ENCODE results near the gene NKAIN4. TPM values are rescaled to one million over a fixed set of nuclear protein-coding genes. Genes with fewer than 3 reads are reported as not detected.

Gene NKAIN4
- not detected in 2 replicates for total RNA-seq (2014; rRNA removed; shearing (Covaris generic); ENCODE audit: low replicate concordance)

DNA sequence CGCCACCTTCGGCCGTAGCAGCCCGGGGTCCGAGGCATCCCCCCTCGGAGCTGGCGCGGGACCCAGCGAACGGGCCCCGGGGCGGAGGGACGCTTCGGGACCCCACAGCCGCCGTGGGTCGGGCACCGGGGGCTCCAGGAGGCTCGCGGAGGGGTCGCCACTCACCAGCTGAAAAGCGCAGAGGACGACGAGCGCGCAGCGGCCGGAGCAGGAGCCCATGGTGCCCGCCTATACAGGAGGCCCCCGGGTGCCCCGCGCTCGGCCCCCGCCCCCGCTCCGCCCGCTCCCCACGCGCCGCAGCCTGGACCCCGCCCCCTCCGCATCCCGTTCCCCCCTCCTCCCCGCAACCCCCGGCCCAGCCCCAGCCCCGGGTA lies at the start of gene NKAIN4:
Gene NKAIN4 (minus strand): TSS at position 232 of the 374 bp plus-strand sequence. CDS start 13 bp downstream, at position 219.
- Histone ChIP-seq H3K9me3 (no peaks in the 10 kb centered on the region), H3K27me3 (peaks cover 37% of the 10 kb centered on the region), H3K4me3 (no peak within 1 kb of the TSS), H3K36me3 (no peaks in the 10 kb centered on the region)
- no peak for DNase-seq

DNA sequence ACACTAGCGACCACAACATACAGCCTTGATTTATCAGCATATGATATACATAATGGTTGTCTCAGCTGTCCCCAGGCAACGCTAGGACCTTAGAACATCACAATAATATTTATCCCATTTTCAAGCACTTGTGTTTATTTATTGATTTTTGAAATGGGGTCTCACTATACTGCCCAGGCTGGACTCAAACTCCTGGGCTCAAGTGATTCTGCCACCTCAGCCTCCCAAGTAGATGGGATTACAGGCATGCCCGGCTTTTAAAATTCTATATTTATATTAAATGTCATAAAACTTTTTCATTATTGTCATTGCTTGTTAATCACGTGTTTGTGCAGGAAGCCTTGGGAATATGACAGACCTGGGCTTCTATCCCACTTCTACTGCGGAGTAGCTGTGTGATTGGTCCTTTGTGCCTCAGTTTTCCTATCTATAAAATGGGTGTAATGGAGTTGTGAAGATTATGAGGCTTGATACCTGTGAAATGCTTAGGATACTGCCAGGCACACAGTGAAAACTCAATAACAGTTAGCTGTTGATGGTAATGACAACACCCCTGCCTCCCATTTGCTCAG lies 48.9 kb upstream of the NKAIN4 start:
- no peak overlapping the region for H3K4me3 ChIP-seq
- H3K9me3 ChIP-seq, result peaks cover 17% of the 10 kb centered on the region
- H3K36me3 ChIP-seq, result no peaks in the 10 kb centered on the region
- DNase-seq, result no peak
- H3K27me3 ChIP-seq, result peaks cover 46% of the 10 kb centered on the region

DNA sequence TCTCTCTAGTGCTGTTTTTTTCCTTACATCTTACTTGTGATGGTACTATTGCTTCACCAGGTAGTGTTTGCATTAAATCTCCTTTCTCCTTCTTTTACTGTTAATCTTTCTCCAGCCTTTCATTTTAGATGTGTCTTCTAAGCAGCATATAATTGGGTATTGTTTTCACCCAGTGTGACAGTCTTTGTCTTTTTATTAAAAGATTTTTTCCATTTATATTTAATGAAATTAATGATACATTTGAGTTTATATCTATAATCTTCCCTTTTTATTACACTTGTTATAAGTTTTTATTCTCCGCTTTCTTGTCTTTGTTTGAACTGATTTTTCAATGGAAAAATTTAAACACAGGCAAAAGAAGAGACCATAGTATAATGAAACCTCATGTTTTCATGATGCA lies 47.4 kb upstream of the NKAIN4 start:
- no peak for DNase-seq
- peaks cover 43% of the 10 kb centered on the region for H3K27me3 ChIP-seq
- H3K4me3 ChIP-seq, result no peak overlapping the region
- H3K36me3 ChIP-seq, result no peaks in the 10 kb centered on the region
- peaks cover 17% of the 10 kb centered on the region for H3K9me3 ChIP-seq

DNA sequence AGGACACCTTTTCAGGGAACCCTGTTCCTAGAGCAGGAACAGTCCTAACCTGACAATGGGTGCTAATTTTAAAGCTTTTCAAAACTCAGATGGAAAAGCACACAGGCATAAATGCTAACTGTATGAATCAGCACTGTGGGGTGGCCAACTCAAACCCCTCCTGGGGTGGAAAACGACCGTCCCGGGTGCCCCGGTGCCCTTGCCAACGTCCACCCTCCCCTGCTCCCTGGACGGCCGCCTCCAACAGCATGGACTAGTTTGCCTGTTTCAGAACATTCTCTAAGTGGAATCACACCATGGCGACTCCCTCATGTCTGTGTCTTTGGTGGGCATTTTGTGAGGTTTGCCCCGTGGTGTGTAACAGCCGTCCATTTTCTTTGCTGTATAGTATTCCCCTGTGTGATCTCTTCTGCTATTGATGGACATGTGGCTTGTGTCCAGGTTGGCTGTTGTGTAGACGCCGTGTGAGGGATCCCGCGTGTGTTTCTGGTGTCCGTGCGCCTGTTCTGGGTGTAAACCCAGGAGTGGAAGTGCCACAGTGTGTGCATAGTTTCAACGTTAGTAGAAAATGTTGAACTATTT lies 44.6 kb upstream of the NKAIN4 start:
- H3K27me3 ChIP-seq, result peaks cover 45% of the 10 kb centered on the region
- H3K36me3 ChIP-seq, result no peaks in the 10 kb centered on the region
- peaks cover 17% of the 10 kb centered on the region for H3K9me3 ChIP-seq
- H3K4me3 ChIP-seq, result no peak overlapping the region
- DNase-seq, result no peak

DNA sequence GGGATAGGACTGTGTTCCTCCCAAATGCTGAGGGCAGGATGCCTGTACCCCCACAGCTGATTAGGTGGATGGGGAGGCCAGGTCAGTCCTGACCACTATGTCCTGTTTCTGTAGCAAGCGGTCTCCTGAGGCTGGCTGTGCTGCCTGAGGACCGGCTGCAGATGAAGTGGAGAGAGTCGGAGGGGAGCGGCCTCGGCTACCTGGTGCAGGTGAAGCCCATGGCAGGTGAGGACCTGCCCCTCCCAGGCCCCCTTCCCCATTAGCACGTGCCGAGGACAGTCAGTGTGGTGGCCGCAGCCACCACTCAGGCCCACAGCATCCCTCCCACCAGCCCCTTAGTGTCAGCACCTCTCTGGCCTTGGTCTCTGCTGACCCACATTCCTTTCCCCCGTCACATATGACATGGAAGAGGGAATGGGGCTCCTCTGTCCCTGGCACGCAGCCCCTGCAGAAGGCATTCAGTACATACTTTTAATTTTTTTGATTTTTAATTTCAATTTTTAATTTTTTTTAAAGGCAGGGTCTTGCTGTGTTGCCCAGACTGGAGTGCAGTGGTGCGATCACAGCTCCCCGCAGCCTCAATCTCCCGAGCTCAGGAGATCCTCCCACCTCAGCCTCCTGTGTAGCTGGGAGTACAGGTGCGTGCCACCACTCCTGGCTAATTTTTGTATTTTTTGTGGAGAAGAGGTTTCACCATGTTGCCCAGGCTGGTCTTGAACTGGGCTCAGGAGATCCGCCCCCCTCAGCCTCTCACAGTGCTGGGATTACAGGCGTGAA lies 43.7 kb upstream of the NKAIN4 start:
- Histone ChIP-seq H3K27me3 (peaks cover 45% of the 10 kb centered on the region), H3K4me3 (no peak overlapping the region), H3K36me3 (no peaks in the 10 kb centered on the region), H3K9me3 (peaks cover 17% of the 10 kb centered on the region)
- DNase-seq, result no peak

DNA sequence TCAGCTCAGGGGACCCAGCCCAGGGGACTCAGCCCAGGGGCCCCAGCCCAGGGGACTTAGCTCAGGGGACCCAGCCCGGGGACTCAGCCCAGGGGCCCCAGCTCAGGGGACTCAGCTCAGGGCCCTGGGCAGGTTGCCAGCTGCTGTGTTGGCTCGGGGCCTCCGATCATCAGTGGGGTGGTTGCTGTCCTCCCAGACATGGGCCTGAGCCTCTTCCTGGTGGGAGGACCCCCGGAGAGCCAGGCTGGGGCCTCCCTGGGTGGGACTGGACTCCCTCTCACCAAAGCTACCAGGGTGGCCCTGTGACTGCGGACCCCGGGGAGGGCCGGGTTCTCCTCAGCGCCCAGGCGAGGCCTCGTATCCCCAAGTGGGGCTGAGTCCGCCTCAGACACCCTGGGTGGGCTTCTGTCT lies 43.1 kb upstream of the NKAIN4 start:
- Histone ChIP-seq H3K9me3 (peaks cover 17% of the 10 kb centered on the region), H3K4me3 (no peak overlapping the region), H3K36me3 (no peaks in the 10 kb centered on the region), H3K27me3 (peaks cover 42% of the 10 kb centered on the region)
- no peak for DNase-seq

DNA sequence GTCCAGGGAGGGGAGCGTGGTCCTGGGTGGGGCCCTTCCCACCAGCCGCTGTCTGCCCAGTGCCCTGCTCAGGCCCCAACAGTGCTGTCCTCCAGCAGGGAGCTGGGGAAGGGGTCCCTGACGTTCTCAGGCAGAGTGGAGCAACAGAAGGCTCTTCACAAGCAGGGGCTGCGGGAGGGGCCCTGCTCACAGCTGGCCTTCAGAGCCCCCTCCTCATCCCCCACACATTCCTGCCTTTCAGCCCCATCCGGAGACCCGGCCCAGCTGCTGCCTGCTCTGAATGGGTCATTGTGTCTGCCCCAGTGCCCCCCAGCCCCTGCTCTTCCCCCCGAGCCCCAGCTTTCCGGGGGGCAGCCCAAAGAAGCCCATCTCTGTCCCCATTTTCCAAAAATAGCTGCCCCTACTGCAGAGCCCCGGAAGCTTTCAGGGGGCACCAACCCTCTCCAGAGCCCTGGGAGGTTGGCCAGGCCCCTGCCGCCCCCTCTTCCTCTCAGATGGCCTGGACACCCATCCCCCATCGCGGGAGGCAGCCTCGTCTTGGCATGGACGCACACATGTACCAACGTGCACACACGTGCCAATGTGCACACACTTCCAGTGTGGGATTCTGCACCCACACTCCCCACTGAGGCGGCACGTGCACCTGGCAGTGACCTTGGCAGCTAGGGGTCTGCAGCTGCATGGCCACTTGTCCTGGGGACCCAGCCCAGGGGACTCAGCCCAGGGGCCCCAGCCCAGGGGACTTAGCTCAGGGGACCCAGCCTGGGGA lies 42.5 kb upstream of the NKAIN4 start:
- no peak for DNase-seq
- no peak overlapping the region for H3K4me3 ChIP-seq
- H3K36me3 ChIP-seq, result no peaks in the 10 kb centered on the region
- peaks cover 37% of the 10 kb centered on the region for H3K27me3 ChIP-seq
- peaks cover 10% of the 10 kb centered on the region for H3K9me3 ChIP-seq

DNA sequence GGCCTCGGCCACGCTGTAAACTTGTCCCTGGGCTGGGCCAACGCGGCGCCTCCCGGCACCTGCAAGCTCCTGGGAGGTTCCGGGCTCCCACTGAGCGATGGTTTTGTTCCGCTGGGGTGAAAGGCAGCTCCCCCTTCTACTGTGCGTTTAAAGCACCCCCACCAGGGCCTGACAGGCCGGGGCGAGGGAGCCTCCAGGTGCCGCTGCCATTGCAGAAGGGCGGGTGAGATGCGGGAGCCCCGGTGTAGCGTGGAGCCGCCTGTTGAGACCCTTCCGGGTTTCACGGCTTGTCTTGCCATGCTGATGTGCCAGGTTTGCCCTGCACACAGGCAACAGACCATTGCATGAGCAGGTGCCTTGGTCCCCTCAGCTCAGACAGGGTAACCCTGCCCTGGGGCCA lies 41.6 kb upstream of the NKAIN4 start:
- H3K36me3 ChIP-seq, result no peaks in the 10 kb centered on the region
- peaks cover 32% of the 10 kb centered on the region for H3K27me3 ChIP-seq
- DNase-seq, result no peak
- no peak overlapping the region for H3K4me3 ChIP-seq
- peaks cover 1% of the 10 kb centered on the region; the same call in 1 of the 2 replicates for H3K9me3 ChIP-seq

DNA sequence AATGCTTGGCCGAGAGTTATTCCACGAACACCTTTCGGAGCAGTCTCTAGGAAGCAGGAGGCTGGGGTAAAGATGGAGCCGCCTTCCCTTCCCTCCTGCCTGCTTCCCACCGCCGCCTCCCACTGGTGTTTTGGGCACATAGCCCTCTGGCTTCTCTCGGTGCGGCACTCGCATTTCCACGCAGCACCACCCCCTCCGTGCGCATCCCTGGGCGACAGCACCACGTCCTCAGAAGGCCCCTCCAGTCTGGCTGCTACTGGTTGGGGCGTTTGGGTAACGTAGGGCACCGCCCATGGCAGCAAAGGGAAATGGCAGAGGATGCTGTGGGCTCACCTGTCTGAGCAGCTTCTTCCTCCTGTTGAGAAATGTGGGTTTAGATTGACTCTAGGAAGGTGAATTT lies 41.2 kb upstream of the NKAIN4 start:
- no peak overlapping the region for H3K4me3 ChIP-seq
- no peaks in the 10 kb centered on the region; the same call in 1 of the 2 replicates for H3K36me3 ChIP-seq
- no peaks in the 10 kb centered on the region for H3K9me3 ChIP-seq
- H3K27me3 ChIP-seq, result peaks cover 30% of the 10 kb centered on the region
- no peak for DNase-seq

DNA sequence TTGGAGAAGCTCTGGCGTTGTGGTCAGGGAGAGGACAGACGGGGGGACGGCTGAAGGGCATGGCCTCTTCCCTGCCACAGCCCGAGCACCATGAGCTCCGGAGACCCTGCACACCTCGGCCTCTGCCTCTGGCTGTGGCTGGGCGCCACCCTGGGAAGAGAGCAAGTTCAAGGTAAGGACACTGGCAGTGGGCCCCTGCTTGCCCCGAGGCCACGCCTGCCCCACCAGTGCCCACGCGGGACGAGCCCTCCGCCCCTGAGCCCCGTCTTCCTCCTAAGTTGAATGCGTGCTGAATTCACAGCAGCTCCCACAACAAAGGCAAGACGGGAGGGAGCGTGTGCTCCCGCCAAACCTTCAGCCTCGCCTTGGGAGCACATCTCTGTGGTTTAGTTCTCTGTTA lies 40.8 kb upstream of the NKAIN4 start:
- no peak for DNase-seq
- Histone ChIP-seq H3K4me3 (no peak overlapping the region), H3K27me3 (peaks cover 26% of the 10 kb centered on the region), H3K9me3 (no peaks in the 10 kb centered on the region), H3K36me3 (no peaks in the 10 kb centered on the region; the same call in 1 of the 2 replicates)

DNA sequence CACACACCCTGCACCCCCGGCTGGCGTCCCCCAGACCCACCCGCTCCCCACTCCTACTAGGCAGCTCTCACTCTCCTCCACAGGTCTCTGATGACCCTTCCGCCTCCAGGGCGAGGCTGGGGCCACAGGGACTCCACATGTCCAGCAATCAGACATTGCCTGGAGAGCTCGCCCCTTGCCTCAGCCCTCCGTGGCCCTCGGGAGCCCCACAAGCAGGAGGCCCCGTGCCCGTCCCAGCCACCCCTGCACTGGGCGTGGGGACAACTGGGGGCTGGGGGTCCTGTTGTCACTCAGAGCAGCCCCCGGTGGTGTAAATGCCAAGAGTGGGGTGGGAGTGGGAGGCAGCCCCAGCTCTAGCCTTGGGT lies 40.3 kb upstream of the NKAIN4 start:
- H3K36me3 ChIP-seq, result no peaks in the 10 kb centered on the region; the same call in 1 of the 2 replicates

DNA sequence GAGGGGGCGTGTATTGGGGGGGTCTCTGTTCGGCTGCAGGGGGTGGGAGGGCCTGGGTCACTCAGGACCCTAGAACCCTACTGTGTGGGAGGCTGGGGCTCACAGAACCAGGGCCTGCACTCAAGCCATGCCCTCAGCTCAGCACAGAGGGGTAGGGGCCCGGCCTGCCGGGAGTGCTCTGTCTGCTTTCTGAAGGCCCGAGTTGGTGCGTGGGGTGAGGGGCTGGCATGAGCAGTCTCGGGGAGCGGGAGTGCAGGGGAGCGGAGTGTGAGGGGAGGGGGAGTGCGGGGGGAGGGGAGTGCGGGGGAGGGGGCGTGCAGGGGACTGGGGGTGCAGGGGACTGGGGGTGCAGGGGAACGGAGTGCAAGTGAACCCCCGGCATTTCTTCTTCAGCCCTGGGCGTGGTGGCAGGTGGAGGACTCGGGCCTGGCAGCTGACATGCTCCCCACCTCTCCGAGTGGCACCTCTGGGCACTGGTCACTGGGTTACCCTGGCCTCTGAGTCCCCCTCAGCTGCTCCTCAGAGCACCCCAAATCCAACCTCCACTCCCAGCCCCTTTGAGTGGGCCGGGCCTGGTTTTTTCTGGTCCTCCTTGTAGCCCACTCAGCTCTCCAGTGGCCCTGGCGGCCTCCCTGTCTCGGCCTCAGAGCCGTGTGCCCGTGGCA lies 39.7 kb upstream of the NKAIN4 start:
- Histone ChIP-seq H3K9me3 (no peaks in the 10 kb centered on the region), H3K27me3 (peaks cover 21% of the 10 kb centered on the region), H3K4me3 (no peak overlapping the region), H3K36me3 (no peaks in the 10 kb centered on the region; the same call in 1 of the 2 replicates)
- no peak for DNase-seq

More for the DNA sequence above, 40.3 kb upstream of the NKAIN4 start:
- Histone ChIP-seq H3K9me3 (no peaks in the 10 kb centered on the region), H3K27me3 (peaks cover 26% of the 10 kb centered on the region), H3K4me3 (no peak overlapping the region)
- DNase-seq, result no peak

DNA sequence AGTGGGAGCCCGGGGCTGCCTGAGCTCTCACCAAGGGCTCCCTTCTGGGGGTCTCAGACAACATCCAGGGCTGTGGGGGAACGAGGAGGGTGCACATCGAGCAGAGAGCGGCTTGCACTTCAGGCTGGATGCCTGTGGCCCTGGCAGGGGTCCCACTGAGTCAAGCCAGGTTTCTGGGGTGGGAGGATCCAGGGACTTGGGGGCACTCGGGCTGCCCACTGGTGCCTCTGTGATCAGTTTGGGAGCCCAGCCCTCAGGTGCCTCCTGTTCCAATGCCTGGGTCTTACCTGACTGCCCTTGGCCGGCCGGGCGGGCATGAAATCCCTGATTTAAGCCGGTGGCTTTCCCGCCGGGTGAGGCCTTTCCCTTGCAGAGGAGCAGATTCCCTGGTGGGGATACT lies 39.2 kb upstream of the NKAIN4 start:
- peaks cover 16% of the 10 kb centered on the region for H3K27me3 ChIP-seq
- H3K9me3 ChIP-seq, result no peaks in the 10 kb centered on the region
- no peak overlapping the region for H3K4me3 ChIP-seq
- DNase-seq, result no peak
- peaks cover 3% of the 10 kb centered on the region; the same call in 1 of the 2 replicates for H3K36me3 ChIP-seq

DNA sequence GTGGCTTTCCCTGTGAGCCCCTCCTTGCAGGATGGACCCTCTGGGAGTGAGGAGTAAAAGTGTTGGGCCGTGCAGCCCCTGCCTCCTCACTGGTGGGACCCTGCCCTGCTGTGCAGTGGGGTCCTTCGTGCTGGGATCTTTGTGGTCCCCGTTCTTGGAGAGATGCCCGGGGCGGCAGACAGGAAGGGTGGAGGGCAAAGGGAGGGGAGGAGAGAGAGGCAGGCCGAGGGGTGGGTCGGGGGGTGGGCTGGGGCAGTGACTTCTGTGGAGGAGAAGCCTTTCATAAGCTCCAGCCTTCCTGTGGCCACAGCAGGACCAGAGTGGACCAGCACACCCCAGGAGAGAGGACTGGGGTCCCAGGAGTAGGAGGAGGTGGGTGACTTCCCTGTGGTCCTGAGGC lies 38.6 kb upstream of the NKAIN4 start, which contains the start of gene COL20A1:
Gene COL20A1 (plus strand): TSS at position 283 of the 400 bp plus-strand sequence. CDS start 1,922 bp downstream, outside the sequence.
- Histone ChIP-seq H3K36me3 (peaks cover 3% of the 10 kb centered on the region; the same call in 1 of the 2 replicates), H3K4me3 (no peak within 1 kb of the TSS), H3K27me3 (peaks cover 14% of the 10 kb centered on the region), H3K9me3 (no peaks in the 10 kb centered on the region)
- DNase-seq, result no peak

DNA sequence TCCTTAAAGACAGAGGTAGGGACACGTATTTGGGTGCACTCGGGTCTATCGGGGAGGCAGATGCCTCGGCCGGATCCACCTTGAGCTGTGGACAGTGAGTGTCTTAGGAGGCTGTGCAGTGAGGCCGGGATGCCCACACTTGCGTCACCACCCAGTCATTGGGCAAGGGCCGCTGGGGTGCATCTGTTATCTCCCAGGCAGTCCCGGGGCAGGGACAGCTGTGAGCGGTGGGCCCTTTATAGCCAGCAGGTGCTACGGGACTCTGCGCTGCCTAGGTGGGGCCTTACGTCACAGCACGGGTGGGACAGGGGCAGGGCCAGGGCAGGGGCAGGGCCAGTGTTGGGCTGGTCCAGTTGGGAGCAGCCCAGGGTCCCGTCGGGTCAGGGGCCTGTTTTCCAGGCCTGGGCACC lies 38.0 kb upstream of the NKAIN4 start:
- H3K9me3 ChIP-seq, result no peaks in the 10 kb centered on the region
- no peak overlapping the region for H3K4me3 ChIP-seq
- peaks cover 14% of the 10 kb centered on the region for H3K27me3 ChIP-seq
- DNase-seq, result no peak
- H3K36me3 ChIP-seq, result peaks cover 3% of the 10 kb centered on the region; the same call in 1 of the 2 replicates

DNA sequence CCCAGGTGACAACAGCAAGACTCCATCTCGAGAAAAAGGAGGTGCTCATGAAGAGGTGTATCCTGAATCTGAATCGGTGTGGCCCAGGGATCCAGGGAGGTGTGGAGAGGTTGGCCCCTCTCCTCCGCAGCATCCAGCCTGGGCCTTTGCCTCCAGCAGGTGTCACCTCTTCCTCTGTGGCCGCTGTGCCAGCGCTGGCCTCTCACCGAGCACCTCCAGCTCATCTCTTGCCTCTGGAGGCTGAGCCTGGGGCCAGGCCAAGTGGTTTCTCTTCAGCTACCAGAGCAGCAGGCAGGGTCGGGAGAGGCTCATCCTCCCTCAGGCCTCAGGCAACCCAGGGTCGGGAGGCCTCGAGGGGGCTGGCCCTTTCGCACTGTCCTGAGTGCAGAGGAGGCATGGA lies 37.5 kb upstream of the NKAIN4 start:
- no peak for DNase-seq
- Histone ChIP-seq H3K27me3 (peaks cover 14% of the 10 kb centered on the region), H3K4me3 (no peak overlapping the region), H3K36me3 (peaks cover 3% of the 10 kb centered on the region), H3K9me3 (no peaks in the 10 kb centered on the region)

All from MG63 (cell line).